Liver (tissue), 3 donors: ENCODE measurements around the gene ACTR10.

ENCODE experiments used
- CTCF ChIP-seq: fragments of 150-350 bp; IDR thresholded peaks from 2 replicates; pipeline ENCODE4 v1.5.1; 2017; ENCODE audit warnings: improper control_type of control experiment, low read depth, low read length; ENCODE audit not compliant: missing input control
- HNF4A ChIP-seq, 2 donors: conservative IDR thresholded peaks; 2 replicates each; pipeline ENCODE4 v1.6.1; 2016; ENCODE audit warnings: antibody characterized with exemption in 2 of 2, mild to moderate bottlenecking in 2 of 2
- SP1 ChIP-seq: IDR thresholded peaks from 2 replicates; pipeline ENCODE4 v1.6.1; 2018; ENCODE audit warnings: antibody characterized with exemption, mild to moderate bottlenecking
- ZBTB33 ChIP-seq: IDR thresholded peaks from 2 replicates; pipeline ENCODE4 v1.6.1; 2016; ENCODE audit warnings: antibody characterized with exemption
- donor health status: healthy.
- donor health status: healthy.

- TF ChIP-seq CTCF (no peak), SP1 (no peak), ZBTB33 (no peak), HNF4A (conservative IDR thresholded peaks at IDR 0.05) (no peak)
Measured at GRCh38 chr14:58167891-58168290, 32.1 kb upstream of the ACTR10 start.
